Large intestine (tissue), 12 donors: Measurements from ENCODE around the gene LRCH4. TPM values are rescaled to one million over a fixed set of nuclear protein-coding genes. Genes with fewer than 3 reads are reported as not detected.

ENCODE experiments used
- DNase-seq, 2 donors: peaks; one replicate each; pipeline versions ENCODE4 v3.0.0 to v3.0.0-alpha.2; 2013
- H3K27ac ChIP-seq: one replicate; pipeline ENCODE4 v1.5.1; 2013; ENCODE audit warnings: low read length
- H3K27me3 ChIP-seq: 2 replicates; pipeline ENCODE4 v1.6.1; 2013; ENCODE audit warnings: low read length; ENCODE audit not compliant: control insufficient read depth, insufficient read depth
- H3K36me3 ChIP-seq: 2 replicates; pipeline ENCODE4 v1.6.1; 2013; ENCODE audit warnings: low read length; ENCODE audit not compliant: control insufficient read depth, insufficient read depth
- H3K4me1 ChIP-seq: one replicate; pipeline ENCODE4 v1.6.1; 2013; ENCODE audit warnings: low read length; ENCODE audit not compliant: control insufficient read depth, insufficient read depth
- H3K4me3 ChIP-seq: one replicate; pipeline ENCODE4 v1.5.1; 2013; ENCODE audit warnings: low read length
- H3K9me3 ChIP-seq: one replicate; pipeline ENCODE4 v1.6.1; 2013; ENCODE audit warnings: mild to moderate bottlenecking, low read depth, low read length, moderate library complexity; ENCODE audit not compliant: control insufficient read depth
- WGBS: methylation state at CpG from one replicate; pipeline ENCODE4 v1.1.5; 2013; ENCODE audit warnings: low lambda C conversion rate; ENCODE audit not compliant: insufficient coverage; 5-methylcytosine and 5-hydroxymethylcytosine counted together
- long read RNA-seq, 11 donors: transcript quantifications; one replicate each; lab custom pipeline, GENCODE V29; 2026
- polyA plus RNA-seq: library from polyadenylated mRNA; unstranded; fragments of 120-200 nt; gene quantifications from one replicate; pipeline ENCODE4 v1.2.1, GENCODE V29; 2013

LRCH4 gene, protein sequence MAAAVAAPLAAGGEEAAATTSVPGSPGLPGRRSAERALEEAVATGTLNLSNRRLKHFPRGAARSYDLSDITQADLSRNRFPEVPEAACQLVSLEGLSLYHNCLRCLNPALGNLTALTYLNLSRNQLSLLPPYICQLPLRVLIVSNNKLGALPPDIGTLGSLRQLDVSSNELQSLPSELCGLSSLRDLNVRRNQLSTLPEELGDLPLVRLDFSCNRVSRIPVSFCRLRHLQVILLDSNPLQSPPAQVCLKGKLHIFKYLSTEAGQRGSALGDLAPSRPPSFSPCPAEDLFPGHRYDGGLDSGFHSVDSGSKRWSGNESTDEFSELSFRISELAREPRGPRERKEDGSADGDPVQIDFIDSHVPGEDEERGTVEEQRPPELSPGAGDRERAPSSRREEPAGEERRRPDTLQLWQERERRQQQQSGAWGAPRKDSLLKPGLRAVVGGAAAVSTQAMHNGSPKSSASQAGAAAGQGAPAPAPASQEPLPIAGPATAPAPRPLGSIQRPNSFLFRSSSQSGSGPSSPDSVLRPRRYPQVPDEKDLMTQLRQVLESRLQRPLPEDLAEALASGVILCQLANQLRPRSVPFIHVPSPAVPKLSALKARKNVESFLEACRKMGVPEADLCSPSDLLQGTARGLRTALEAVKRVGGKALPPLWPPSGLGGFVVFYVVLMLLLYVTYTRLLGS
- 40.0 TPM for polyA plus RNA-seq
- long read RNA-seq, donor 1, partial matches to known transcripts: 0 of 6 reads
- long read RNA-seq, donor 1, other reads (novel, unspliced or antisense): 0 of 6 reads
- long read RNA-seq, donor 2, partial matches to known transcripts: 0 of 5 reads
- long read RNA-seq, donor 2, other reads (novel, unspliced or antisense): 0 of 5 reads
- long read RNA-seq, donor 3, transcript LRCH4-206 (2 exons, 571 nt): major isoform, 8 of 11 reads
- long read RNA-seq, donor 3, partial matches to known transcripts: 0 of 11 reads
- long read RNA-seq, donor 3, other reads (novel, unspliced or antisense): 0 of 11 reads
- long read RNA-seq, donor 4, partial matches to known transcripts: 0 of 4 reads
- long read RNA-seq, donor 4, other reads (novel, unspliced or antisense): 0 of 4 reads
- long read RNA-seq, donor 5, partial matches to known transcripts: 0 of 2 reads
- long read RNA-seq, donor 5, other reads (novel, unspliced or antisense): 0 of 2 reads
- long read RNA-seq, donor 6, partial matches to known transcripts: 0 of 2 reads
- long read RNA-seq, donor 6, other reads (novel, unspliced or antisense): 0 of 2 reads
- long read RNA-seq, donor 7, partial matches to known transcripts: 0 of 2 reads
- long read RNA-seq, donor 7, other reads (novel, unspliced or antisense): 0 of 2 reads
- long read RNA-seq, donor 8, partial matches to known transcripts: 0 of 6 reads
- long read RNA-seq, donor 8, other reads (novel, unspliced or antisense): 0 of 6 reads
- long read RNA-seq, donor 9, partial matches to known transcripts: 0 of 4 reads
- long read RNA-seq, donor 9, other reads (novel, unspliced or antisense): 0 of 4 reads
- long read RNA-seq, donor 10, partial matches to known transcripts: 0 of 3 reads
- long read RNA-seq, donor 10, other reads (novel, unspliced or antisense): 0 of 3 reads
- long read RNA-seq, donor 11, partial matches to known transcripts: 0 of 5 reads
- long read RNA-seq, donor 11, other reads (novel, unspliced or antisense): 0 of 5 reads

DNA sequence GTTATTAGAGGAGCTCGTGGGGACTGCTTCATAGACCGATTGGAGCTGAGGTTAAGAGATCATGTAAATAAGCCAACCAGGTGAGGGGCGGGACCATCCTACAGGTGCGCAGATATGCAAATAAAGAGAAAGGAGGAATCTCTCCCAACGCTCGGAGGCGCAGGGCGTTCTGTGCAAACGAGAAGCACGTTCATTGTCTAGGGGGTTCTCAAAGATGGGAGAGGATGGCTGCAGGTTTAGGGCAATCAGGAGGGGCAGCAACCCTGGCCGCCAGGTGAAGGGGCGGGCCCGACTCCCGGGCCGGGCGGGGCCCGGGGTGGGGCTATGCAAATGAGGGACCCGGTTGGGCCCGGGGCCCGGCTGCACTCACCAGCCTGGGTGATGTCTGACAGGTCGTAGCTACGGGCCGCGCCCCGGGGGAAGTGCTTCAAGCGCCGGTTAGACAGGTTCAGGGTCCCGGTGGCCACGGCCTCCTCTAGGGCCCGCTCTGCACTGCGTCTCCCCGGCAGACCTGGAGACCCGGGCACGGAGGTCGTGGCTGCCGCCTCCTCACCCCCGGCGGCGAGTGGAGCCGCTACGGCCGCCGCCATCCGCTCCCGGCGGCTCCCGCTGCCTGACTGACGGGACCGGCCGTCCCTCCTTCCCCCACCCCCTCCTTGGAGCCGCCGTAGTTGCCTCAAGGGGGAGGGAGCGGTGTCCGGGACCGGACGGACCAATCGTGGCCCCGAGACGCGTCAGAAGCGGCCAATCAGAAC lies at the start of gene LRCH4:
Gene LRCH4, minus strand, starts transcription at position 619 of the 755 bp plus-strand sequence. Its CDS starts 29 bp downstream, at position 590.
- no CpG with 5 or more reads among the region's 61 CpGs for WGBS
- Histone ChIP-seq H3K27ac (peak within 1 kb of the TSS; percentile 99), H3K4me3 (peak within 1 kb of the TSS; percentile 95), H3K27me3 (peaks cover 13% of the 10 kb centered on the region), H3K4me1 (peaks cover 31% of the 10 kb centered on the region), H3K9me3 (no peaks in the 10 kb centered on the region), H3K36me3 (peaks cover 21% of the 10 kb centered on the region)
- peak; percentile 66 to 86 for DNase-seq

DNA sequence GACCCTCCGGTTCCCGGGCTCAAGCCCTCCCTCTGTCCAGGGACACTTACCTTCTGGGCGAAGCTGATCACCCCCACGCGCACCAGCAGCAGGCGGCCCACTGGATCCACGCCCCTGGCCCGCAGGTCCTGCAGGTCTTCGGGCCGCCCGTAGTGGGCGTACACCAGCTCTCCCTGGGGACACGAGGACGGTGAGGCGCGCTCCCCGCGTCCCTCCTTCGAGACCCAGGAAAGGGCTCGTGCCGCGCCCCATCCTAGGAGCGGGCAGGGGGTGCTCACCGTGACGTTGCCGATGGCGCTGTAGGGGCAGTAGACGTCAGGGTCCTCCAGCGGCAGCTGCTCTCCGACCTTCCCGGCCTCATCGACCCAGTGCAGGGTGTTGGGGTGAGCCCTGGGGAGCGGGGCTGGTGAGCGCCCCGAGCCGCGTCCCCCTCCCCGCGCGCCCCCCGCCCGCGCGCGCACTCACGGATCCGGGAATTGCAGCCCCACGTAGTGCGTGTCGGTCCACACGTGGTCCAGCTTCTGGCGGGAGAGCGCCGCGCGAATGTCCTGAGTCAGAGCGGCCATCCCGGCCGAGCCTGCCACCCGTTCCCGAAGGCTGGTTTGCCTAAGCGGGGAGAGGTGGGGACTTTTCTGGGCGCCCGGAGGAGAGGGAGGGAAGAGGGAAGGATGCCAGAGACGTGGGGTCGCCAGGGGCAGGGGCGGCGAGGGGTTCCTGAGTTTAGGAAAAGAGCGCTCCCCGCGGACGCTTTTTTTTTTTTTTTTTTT lies 47.2 kb upstream of the LRCH4 start:
- DNase-seq: peak; percentile 56 to 70
- H3K4me3 ChIP-seq: peak overlapping the region; percentile 46

DNA sequence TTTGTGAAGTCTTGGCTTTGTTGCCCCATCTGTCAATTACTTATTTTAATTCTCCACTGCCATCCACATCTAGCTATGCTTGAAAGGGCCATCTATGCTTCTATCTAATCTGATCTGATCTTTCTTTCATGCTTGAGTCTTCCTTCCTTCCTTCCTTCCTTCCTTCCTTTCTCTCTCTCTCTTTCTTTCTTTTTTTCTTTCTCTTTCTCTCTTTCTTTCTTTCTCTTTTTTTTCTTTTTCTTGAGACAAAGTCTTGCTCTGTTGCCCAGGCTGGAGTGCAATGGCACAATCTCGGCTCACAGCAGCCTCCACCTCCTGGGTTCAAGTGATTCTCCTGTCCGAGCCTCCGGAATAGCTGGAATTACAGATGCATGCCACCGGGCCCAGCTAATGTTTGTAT lies 44.1 kb upstream of the LRCH4 start:
- H3K27me3 ChIP-seq: peaks cover 22% of the 10 kb centered on the region
- H3K27ac ChIP-seq: no peak overlapping the region
- H3K9me3 ChIP-seq: no peaks in the 10 kb centered on the region
- no peak for DNase-seq
- no peaks in the 10 kb centered on the region for H3K36me3 ChIP-seq
- peaks cover 11% of the 10 kb centered on the region for H3K4me1 ChIP-seq
- WGBS: no CpG with 5 or more reads among the region's 4 CpGs
- H3K4me3 ChIP-seq: no peak overlapping the region

More for the DNA sequence above, 47.2 kb upstream of the LRCH4 start:
- Histone ChIP-seq H3K9me3 (no peaks in the 10 kb centered on the region), H3K27me3 (peaks cover 22% of the 10 kb centered on the region), H3K27ac (no peak overlapping the region), H3K4me1 (peaks cover 5% of the 10 kb centered on the region), H3K36me3 (no peaks in the 10 kb centered on the region)
- WGBS: no CpG with 5 or more reads among the region's 72 CpGs

DNA sequence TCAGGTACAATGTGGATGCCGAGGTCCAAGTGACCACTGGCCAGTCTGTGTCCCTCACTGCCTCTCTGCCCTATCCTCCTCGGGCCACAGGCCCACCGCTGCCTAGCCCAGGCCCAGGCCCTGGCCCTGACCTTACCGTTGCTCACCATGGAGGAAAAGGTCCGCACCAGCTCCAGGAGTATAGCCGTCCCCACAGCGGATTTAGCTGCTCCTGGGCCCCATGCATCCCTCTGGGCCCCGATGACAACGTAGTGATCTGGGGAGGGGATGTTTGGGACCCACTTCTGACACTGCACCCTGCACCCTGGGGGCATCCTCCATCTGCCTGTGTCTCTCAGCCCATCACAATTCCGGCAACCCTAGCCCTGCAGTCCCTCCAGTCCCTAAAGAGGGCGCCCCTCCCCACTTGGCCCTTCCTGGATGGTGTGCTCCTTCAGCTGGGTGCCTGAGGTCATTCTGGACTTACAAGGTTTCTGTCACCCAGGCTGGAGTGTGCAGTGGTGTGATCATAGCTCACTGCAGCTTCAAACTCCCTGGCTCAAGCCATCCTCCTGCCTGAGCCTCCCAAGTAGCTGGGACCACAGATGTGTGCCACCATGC lies 43.3 kb upstream of the LRCH4 start:
- H3K36me3 ChIP-seq: no peaks in the 10 kb centered on the region
- peaks cover 22% of the 10 kb centered on the region for H3K27me3 ChIP-seq
- no peak for DNase-seq
- WGBS: no CpG with 5 or more reads among the region's 11 CpGs
- peaks cover 11% of the 10 kb centered on the region for H3K4me1 ChIP-seq
- no peak overlapping the region for H3K4me3 ChIP-seq
- H3K27ac ChIP-seq: no peak overlapping the region
- H3K9me3 ChIP-seq: no peaks in the 10 kb centered on the region

DNA sequence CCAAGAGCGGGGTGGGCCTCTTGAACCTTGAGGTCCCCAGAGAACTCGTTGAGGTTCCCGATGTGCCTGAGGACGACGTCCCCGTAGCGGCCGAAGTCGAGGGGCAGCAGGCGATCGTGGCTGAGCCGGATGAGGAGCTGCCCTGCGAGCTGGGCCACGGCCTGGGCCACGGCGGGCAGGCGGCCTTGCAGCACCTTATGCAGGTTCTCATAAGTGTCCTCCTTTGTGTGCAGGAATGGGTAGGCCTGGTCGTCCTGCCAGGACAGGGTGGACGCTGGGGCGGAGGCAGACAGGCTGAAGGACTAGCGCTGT lies 41.3 kb upstream of the LRCH4 start:
- Histone ChIP-seq H3K27me3 (peaks cover 4% of the 10 kb centered on the region), H3K4me1 (peaks cover 6% of the 10 kb centered on the region), H3K4me3 (no peak overlapping the region), H3K9me3 (no peaks in the 10 kb centered on the region), H3K36me3 (no peaks in the 10 kb centered on the region), H3K27ac (no peak overlapping the region)
- no CpG with 5 or more reads among the region's 21 CpGs for WGBS
- no peak for DNase-seq

DNA sequence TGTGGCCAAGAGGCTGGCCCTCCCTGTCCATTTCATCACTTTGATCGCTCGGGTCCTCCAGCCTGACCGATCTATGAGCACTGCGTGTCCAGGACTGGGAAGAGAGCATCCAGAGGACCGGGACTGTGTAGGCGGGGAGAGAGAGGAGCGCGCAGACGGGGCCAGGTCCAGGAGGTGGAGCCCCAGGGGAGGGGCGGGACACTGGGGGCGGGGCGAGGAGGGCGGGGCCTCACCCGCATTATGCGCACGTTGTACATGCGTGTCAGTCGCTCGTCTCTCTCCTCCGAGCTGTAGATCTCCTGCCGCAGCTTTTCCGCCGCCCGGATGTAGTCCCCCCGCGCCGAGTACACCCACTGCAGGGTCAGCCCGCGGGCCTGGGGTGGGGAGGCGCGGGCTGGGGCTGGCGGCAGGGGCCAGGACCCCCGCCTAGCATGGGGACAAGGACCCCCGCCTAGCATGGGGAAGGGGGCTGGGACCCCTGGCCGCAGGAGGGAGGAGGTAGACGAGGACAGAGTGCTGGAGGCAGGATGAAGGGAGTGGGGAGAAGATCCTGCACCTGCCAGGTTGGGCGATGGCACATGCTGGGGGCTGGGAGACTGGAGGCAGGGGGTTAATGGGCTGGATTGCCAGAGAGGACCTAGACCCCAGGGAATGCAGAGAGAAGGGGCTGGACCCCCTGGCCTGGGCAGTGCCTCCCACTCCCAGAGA lies 40.8 kb upstream of the LRCH4 start:
- no CpG with 5 or more reads among the region's 37 CpGs for WGBS
- Histone ChIP-seq H3K36me3 (no peaks in the 10 kb centered on the region), H3K4me3 (peak overlapping the region; percentile 28), H3K9me3 (no peaks in the 10 kb centered on the region), H3K27me3 (no peaks in the 10 kb centered on the region), H3K27ac (no peak overlapping the region), H3K4me1 (peaks cover 6% of the 10 kb centered on the region)
- peak; percentile 65 to 73 for DNase-seq

DNA sequence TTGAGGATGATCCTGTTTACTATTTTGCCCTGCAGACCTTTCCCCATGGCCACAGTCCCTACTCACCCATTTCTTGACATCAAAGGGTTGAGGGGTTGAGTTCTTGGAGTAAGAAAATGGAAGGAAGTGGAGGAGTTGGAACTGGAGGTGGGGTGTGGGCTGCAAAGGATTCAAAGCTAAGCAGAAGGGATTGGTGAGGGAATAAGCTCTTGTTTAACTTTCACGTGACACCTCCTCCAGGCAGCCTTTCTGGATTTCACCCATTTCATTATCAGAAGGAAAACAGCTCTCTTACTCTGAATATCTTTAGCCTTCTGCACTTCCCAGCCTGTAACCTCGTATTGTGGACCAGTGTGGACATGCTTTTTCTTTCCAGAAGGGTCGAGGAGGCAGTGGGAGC lies 40.1 kb upstream of the LRCH4 start:
- peaks cover 6% of the 10 kb centered on the region for H3K4me1 ChIP-seq
- no peak for DNase-seq
- no peaks in the 10 kb centered on the region for H3K27me3 ChIP-seq
- H3K4me3 ChIP-seq: no peak overlapping the region
- no CpG with 5 or more reads among the region's 3 CpGs for WGBS
- H3K27ac ChIP-seq: no peak overlapping the region
- no peaks in the 10 kb centered on the region for H3K36me3 ChIP-seq
- H3K9me3 ChIP-seq: no peaks in the 10 kb centered on the region
